Measurements from ENCODE around the gene GRAMD1B.
A peak's percentile ranks its signal among the peaks of the same experiment; 100 is the strongest.

DNA sequence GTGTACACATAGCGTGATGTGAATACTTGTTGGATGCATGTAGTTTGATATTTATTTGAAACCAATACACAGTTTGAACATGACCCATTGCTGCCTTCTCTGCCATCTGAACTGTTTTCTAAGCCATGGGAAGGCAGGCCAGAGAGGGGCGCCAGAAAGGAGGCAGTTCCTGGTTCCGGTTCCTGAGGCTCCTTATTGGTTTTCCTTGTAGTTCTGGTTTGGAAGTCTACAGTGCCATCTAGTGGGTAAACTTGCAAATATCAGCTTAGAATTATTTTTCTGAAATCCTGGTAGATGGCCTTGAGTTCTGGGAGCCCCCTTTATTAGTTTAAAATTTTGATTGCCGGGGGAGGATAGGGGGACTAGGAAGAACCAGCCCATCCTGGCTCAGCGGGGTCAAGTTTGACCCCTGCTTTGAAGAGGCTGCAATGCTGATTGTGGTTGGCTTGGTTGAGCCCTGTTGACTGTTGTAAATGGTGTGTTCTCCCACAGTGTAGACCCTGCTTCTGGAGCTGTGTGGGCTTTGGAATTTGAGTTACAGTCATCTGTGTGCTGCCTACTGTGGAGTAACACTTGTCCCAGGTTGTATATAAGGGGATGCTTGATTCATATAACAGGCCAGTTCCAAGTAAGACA, 48.4 kb downstream of the GRAMD1B start:
- TF ChIP-seq, protein P1, sequence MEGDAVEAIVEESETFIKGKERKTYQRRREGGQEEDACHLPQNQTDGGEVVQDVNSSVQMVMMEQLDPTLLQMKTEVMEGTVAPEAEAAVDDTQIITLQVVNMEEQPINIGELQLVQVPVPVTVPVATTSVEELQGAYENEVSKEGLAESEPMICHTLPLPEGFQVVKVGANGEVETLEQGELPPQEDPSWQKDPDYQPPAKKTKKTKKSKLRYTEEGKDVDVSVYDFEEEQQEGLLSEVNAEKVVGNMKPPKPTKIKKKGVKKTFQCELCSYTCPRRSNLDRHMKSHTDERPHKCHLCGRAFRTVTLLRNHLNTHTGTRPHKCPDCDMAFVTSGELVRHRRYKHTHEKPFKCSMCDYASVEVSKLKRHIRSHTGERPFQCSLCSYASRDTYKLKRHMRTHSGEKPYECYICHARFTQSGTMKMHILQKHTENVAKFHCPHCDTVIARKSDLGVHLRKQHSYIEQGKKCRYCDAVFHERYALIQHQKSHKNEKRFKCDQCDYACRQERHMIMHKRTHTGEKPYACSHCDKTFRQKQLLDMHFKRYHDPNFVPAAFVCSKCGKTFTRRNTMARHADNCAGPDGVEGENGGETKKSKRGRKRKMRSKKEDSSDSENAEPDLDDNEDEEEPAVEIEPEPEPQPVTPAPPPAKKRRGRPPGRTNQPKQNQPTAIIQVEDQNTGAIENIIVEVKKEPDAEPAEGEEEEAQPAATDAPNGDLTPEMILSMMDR (IDR thresholded peaks at IDR 0.05; ENCODE audit: borderline replicate concordance, extremely low read depth, low read length, poor library complexity, severe bottlenecking), result peak; percentile 77
- TF ChIP-seq EZH2 (IDR thresholded peaks at IDR 0.05; ENCODE audit: borderline replicate concordance, low read depth, low read length, severe bottlenecking), result no peak
